GM10248 (cell line): ENCODE results near the gene IQCN.

Experiments used
- CTCF ChIA-PET: fragments of 300-600 bp; sonication (Branson Sonifier 250); formaldehyde crosslinking; extraction: SDS; loops from one replicate; lab custom pipeline; 2021; ENCODE audit warnings: antibody characterized with exemption; lab: Yijun Ruan, JAX
- POLR2A ChIA-PET: fragments of 350-650 bp; sonication (Branson Sonifier 250); formaldehyde crosslinking; extraction: SDS; loops from one replicate; lab custom pipeline; 2020; ENCODE audit warnings: antibody characterized with exemption; lab: Yijun Ruan, JAX
- DNase-seq: peaks from one replicate; pipeline ENCODE4 v3.0.0; 2012; ENCODE audit errors: extremely low spot score
- TF ChIP-seq, protein P1 (sequence below): IDR thresholded peaks from 2 replicates; pipeline ENCODE4 v1.5.1; 2012; ENCODE audit warnings: mild to moderate bottlenecking, low read depth; ENCODE audit errors: extremely low read depth, missing control alignments, control extremely low read depth

IQCN gene

DNA sequence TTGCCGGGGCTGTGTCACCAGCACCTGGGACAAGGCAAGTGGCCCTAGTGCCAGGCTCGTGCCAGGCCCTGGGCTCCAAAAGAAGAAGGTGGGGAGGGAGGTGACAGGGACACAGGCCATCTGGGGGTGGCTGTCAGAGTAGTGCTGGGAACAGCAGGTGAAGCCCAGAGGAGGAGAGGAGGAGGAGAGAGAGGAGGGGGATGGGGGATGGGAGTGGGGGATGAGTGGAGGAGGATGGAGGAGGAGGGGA, 29.9 kb upstream of the IQCN start:
- no peak for DNase-seq
- POLR2A ChIA-PET = interaction anchor here (0.5 to 5.0 kb wide), 9 partner anchors 12 to 111 kb away, joined by 3 to 120 read pairs (median 4); partner anchors contain the start of genes JUND, MPV17L2 and PGPEP1
- TF ChIP-seq, protein P1, sequence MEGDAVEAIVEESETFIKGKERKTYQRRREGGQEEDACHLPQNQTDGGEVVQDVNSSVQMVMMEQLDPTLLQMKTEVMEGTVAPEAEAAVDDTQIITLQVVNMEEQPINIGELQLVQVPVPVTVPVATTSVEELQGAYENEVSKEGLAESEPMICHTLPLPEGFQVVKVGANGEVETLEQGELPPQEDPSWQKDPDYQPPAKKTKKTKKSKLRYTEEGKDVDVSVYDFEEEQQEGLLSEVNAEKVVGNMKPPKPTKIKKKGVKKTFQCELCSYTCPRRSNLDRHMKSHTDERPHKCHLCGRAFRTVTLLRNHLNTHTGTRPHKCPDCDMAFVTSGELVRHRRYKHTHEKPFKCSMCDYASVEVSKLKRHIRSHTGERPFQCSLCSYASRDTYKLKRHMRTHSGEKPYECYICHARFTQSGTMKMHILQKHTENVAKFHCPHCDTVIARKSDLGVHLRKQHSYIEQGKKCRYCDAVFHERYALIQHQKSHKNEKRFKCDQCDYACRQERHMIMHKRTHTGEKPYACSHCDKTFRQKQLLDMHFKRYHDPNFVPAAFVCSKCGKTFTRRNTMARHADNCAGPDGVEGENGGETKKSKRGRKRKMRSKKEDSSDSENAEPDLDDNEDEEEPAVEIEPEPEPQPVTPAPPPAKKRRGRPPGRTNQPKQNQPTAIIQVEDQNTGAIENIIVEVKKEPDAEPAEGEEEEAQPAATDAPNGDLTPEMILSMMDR = no peak
- CTCF ChIA-PET = interaction anchor here (0.6 to 7.1 kb wide), 10 partner anchors 11 to 98 kb away, joined by 3 to 60 read pairs (median 6); partner anchors contain the start of genes JUND and LSM4

DNA sequence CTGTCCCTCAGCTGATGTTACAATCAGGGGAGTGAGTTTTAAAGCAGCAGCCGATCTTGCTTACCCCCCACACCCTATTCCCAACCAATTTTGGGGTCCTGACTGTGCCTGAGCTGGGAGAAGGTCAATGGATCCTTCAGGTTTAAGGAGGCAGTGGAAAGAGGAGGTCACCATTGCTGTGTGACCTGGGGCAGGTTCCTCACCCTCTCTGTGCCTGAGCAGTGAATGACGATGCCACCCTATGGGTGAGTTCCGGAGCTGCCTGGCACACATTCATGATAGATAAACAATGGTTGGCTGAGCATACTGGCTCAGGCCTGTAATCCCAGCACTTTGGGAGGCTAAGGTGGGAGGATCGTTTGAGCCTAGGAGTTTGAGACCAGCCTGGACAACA, 27.5 kb upstream of the IQCN start:
- ChIA-PET POLR2A (interaction anchor here (0.5 to 5.0 kb wide), 2 partner anchors 22 to 1082 kb away, joined by 4 to 120 read pairs; partner anchors contain the start of gene JUND), CTCF (interaction anchor here (1.0 to 7.1 kb wide), 7 partner anchors 9 to 27 kb away, joined by 4 to 60 read pairs (median 8); partner anchors contain the start of genes JUND and LSM4)
- TF ChIP-seq, protein P1 = no peak
- DNase-seq = no peak

DNA sequence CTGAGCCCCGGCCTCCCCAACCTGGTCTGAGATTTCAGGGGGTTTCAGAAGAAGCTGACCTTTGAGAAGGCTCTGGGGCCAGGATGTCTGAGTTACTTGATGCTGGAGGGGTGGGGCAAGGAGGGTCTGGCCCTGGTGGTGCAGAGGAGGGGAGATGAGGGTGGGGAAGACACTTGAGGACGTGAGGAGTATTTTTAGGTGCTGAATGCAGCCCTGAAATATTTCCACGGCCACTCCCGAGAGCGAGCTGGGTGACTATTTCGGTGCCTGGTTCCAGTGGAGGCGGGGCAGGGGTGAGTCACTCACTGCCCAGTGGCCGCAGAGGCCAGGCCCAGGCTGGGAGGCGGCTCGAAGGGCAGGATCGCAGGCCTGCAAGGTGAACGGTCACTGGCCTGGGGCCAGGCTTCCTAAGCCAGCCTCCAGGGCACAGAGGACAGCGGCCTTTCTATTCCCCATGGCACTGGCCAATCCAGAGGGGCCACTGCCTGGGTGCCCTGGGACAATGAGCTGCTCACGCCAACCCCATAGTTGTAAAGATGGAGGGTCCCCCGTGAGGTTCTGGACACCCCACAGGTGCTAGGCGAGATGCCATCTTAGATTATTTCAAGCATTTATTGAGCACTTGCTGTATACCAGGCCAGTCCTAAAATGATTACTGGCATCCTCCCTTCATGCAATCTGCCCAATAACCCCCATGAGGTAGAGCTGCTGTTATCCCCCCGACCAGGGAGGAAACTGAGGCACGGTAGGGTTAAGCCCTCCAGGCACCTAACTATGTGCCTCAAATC, 26.9 kb upstream of the IQCN start:
- CTCF ChIA-PET = interaction anchor here (1.0 to 7.1 kb wide), 6 partner anchors 8 to 28 kb away, joined by 4 to 60 read pairs (median 8); partner anchors contain the start of genes JUND and LSM4
- no peak for DNase-seq

DNA sequence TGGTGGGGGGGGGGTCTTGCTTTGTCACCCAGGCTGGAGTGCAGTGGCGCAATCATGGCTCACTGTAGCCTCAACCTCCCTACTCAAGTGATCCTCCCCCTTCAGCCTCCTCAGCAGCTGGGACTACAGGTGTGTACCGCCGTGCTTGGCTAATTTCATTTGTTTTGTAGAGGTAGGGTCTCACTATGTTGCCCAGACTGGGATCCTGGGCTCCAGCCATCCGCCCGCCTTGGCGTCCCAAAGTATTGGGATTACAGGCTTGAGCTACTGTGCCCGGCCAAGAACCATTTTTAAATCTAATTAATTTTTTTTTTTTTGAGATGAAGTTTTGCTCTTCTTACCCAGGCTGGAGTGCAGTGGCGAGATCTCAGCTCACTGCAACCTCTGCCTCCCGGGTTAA, 25.4 kb upstream of the IQCN start:
- DNase-seq = no peak
- TF ChIP-seq, protein P1 = no peak
- POLR2A ChIA-PET = interaction anchor here (0.6 to 1.2 kb wide), 4 partner anchors 17 to 24 kb away, joined by 3 to 6 read pairs (median 4); partner anchors contain the start of gene JUND
- CTCF ChIA-PET = interaction anchor here (0.9 to 7.1 kb wide), 2 partner anchors 20 to 29 kb away, joined by 3 to 60 read pairs; partner anchors contain the start of gene JUND

More for the DNA sequence above, 26.9 kb upstream of the IQCN start:
- TF ChIP-seq, protein P1 = no peak
- POLR2A ChIA-PET = interaction anchor here (0.5 to 5.0 kb wide), 2 partner anchors 21 to 1081 kb away, joined by 4 to 120 read pairs; partner anchors contain the start of gene JUND

DNA sequence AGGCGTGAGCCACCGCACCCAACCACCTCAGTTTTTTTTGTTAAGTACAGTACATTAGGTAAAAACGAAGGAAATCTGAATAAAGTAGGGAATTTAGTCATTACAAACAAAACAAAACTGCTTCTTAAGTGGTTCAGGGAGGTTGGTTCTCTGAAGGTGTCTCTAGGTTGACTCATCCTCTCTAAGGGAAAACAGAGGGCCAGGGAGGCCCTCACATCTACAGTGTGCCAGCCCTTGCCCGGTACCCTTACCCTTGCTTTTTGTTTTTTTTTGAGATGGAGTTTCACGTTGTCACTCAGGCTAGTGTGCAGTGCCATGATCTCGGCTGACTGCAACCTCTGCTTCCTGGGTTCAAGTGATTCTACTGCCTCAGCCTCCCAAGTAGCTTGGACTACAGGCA, 24.3 kb upstream of the IQCN start:
- ChIA-PET POLR2A (interaction anchor here (0.8 to 1.2 kb wide), 2 partner anchors 17 to 23 kb away, joined by 3 to 6 read pairs; partner anchors contain the start of gene JUND), CTCF (interaction anchor here (1.2 to 7.1 kb wide), 2 partner anchors 19 kb away, joined by 3 to 60 read pairs; partner anchors contain the start of gene JUND)
- no peak for DNase-seq
- TF ChIP-seq, protein P1 = no peak

DNA sequence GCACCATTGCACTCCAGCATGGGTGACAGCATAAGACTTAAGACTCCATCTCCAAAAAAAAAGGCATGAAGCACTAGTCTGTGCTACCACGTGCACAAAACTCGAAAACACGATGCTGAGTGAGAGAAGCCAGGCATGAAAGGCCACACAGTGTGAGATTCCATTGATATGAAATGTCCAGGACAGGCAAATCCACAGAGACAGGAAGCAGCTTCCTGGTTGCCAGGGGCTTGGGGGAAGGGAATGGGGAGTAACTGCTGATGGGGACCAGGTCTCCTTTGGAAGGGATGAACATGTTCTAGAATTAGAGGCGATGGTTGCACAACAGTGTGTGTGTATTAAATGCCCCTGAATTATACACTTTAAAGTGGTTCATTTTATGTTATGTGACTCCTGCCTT, 23.1 kb upstream of the IQCN start:
- TF ChIP-seq, protein P1 = no peak
- DNase-seq = no peak
- POLR2A ChIA-PET = interaction anchor here (1.8 kb wide), 1 partner anchor 16 kb away, joined by 9 read pairs; the partner anchor contains the start of gene JUND
- CTCF ChIA-PET = interaction anchor here (1.2 kb wide), 3 partner anchors 18 to 25 kb away, joined by 3 to 5 read pairs (median 4); partner anchors contain the start of gene LSM4
